Mammary epithelial cell (primary cell): Measurements from ENCODE around the gene AKAP13.
"Not testable (repeated sequence)": the region's sequence is repeated elsewhere in the genome, so short reads cannot be mapped to it uniquely, and the experiment has no call there.

Experiments
- EZH2 ChIP-seq: IDR thresholded peaks from 2 replicates; pipeline ENCODE4 v1.6.1; 2012; ENCODE audit warnings: low read length, inconsistent platforms, borderline replicate concordance
- TF ChIP-seq, protein P1 (sequence below), 2 donors: IDR thresholded peaks in 1 of 2; conservative IDR thresholded peaks in 1 of 2; 2 replicates each; pipeline ENCODE4 v1.5.1; 2011 to 2012; ENCODE audit warnings: inconsistent platforms in 2 of 2, low read length in 2 of 2, mild to moderate bottlenecking in 2 of 2, control low read depth in 1 of 2, low read depth in 1 of 2; ENCODE audit not compliant: insufficient read depth in 1 of 2; ENCODE audit errors: extremely low read depth in 1 of 2

DNA sequence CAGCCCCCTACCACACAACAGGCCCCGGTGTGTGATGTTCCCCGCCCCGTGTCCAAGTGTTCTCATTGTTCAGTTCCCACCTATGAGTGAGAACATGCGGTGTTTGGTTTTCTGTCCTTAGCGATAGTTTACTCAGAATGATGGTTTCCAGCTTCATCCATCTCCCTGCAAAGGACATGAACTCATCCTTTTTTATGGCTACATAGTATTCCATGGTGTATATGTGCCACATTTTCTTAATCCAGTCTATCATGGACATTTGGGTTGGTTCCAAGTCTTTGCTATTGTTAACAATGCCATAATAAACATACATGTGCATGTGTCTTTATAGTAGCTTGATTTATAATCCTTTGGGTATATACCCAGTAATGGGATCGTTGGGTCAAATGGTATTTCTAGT is 285.3 kb downstream of the AKAP13 start:
- TF ChIP-seq, protein P1, sequence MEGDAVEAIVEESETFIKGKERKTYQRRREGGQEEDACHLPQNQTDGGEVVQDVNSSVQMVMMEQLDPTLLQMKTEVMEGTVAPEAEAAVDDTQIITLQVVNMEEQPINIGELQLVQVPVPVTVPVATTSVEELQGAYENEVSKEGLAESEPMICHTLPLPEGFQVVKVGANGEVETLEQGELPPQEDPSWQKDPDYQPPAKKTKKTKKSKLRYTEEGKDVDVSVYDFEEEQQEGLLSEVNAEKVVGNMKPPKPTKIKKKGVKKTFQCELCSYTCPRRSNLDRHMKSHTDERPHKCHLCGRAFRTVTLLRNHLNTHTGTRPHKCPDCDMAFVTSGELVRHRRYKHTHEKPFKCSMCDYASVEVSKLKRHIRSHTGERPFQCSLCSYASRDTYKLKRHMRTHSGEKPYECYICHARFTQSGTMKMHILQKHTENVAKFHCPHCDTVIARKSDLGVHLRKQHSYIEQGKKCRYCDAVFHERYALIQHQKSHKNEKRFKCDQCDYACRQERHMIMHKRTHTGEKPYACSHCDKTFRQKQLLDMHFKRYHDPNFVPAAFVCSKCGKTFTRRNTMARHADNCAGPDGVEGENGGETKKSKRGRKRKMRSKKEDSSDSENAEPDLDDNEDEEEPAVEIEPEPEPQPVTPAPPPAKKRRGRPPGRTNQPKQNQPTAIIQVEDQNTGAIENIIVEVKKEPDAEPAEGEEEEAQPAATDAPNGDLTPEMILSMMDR (conservative IDR thresholded peaks at IDR 0.05 in 1 of 2, IDR thresholded peaks at IDR 0.05 in 1 of 2; ENCODE audit: extremely low read depth in 1 of 2, insufficient read depth in 1 of 2, low read depth in 1 of 2, low read length in 2 of 2) = not testable (repeated sequence)
- not testable (repeated sequence) for TF ChIP-seq EZH2
